WTC11 (cell line): ENCODE data around the gene RFPL4A. TPM values are rescaled to one million over a fixed set of nuclear protein-coding genes. Genes with fewer than 3 reads are reported as not detected.

Experiments
- ATAC-seq: fragments of 200-7000 bp; cut with Tn5 transposase; 2 replicates; pipeline ENCODE4 v1.10.0; 2021; ENCODE audit warnings: mild to moderate bottlenecking, moderate library complexity
- CTCF ChIA-PET: fragments of 300-600 bp; sonication (Branson Sonifier 250); formaldehyde crosslinking; loops from one replicate; lab custom pipeline; 2021; ENCODE audit warnings: antibody characterized with exemption; lab: Charles Lee
- POLR2A ChIA-PET: fragments of 350-600 bp; sonication (Branson Sonifier 250); formaldehyde crosslinking; loops from one replicate; lab custom pipeline; 2021; ENCODE audit warnings: antibody characterized with exemption; lab: Charles Lee
- DNase-seq: peaks from one replicate; pipeline ENCODE4 v3.0.0; 2021; ENCODE audit warnings: low spot score
- H3K27ac Mint-ChIP-seq: 2 replicates; pipeline ENCODE4 v1.8.0; 2021; ENCODE audit warnings: mixed read lengths
- H3K27me3 Mint-ChIP-seq: 2 replicates; pipeline ENCODE4 v1.8.0; 2021; ENCODE audit warnings: low read depth, mild to moderate bottlenecking, moderate library complexity, mixed read lengths
- H3K36me3 Mint-ChIP-seq: 2 replicates; pipeline ENCODE4 v1.8.0; 2021; ENCODE audit warnings: mixed read lengths
- H3K4me1 Mint-ChIP-seq: 2 replicates; pipeline ENCODE4 v1.8.0; 2022; ENCODE audit warnings: mixed read lengths
- H3K4me3 Mint-ChIP-seq: 2 replicates; pipeline ENCODE4 v1.8.0; 2021; ENCODE audit warnings: mild to moderate bottlenecking, moderate library complexity, mixed read lengths
- H3K9me3 Mint-ChIP-seq: 2 replicates; pipeline ENCODE4 v1.8.0; 2021; ENCODE audit warnings: mixed read lengths
- E2F1 ChIP-seq: sonication (generic); formaldehyde crosslinking; IDR thresholded peaks from 2 replicates; pipeline ENCODE4 v1.8.0; 2022; ENCODE audit warnings: mild to moderate bottlenecking, missing genetic modification reagents
- EMX1 ChIP-seq: fragments of 250-450 bp; sonication (Bioruptor Pico); IDR thresholded peaks from 2 replicates; pipeline ENCODE4 v1.8.0; 2021; ENCODE audit warnings: mild to moderate bottlenecking
- ETV6 ChIP-seq: sonication (generic); formaldehyde crosslinking; IDR thresholded peaks from 2 replicates; pipeline ENCODE4 v1.8.1; 2022; ENCODE audit warnings: mild to moderate bottlenecking, missing genetic modification reagents
- FOXP1 ChIP-seq: sonication (generic); formaldehyde crosslinking; IDR thresholded peaks from 2 replicates; pipeline ENCODE4 v1.8.0; 2022; ENCODE audit warnings: missing genetic modification reagents, mild to moderate bottlenecking, moderate library complexity, borderline replicate concordance
- FOXP4 ChIP-seq: sonication (generic); formaldehyde crosslinking; IDR thresholded peaks from 2 replicates; pipeline ENCODE4 v1.8.0; 2022; ENCODE audit warnings: mild to moderate bottlenecking, missing genetic modification reagents
- JUN ChIP-seq: sonication (generic); formaldehyde crosslinking; IDR thresholded peaks from 2 replicates; pipeline ENCODE4 v1.8.0; 2023; ENCODE audit warnings: mild to moderate bottlenecking, missing genetic modification reagents
- KAT7 ChIP-seq: sonication (generic); formaldehyde crosslinking; IDR thresholded peaks from 2 replicates; pipeline ENCODE4 v1.8.1; 2023; ENCODE audit warnings: missing genetic modification reagents, mild to moderate bottlenecking, borderline replicate concordance
- RORB ChIP-seq: fragments of 250-450 bp; sonication (Bioruptor Pico); IDR thresholded peaks from 2 replicates; pipeline ENCODE4 v1.9.0; 2021; ENCODE audit warnings: mild to moderate bottlenecking
- TEAD4 ChIP-seq: sonication (generic); formaldehyde crosslinking; IDR thresholded peaks from 2 replicates; pipeline ENCODE4 v1.8.0; 2022; ENCODE audit warnings: mild to moderate bottlenecking, missing genetic modification reagents
- ZMAT4 ChIP-seq: fragments of 250-450 bp; sonication (Bioruptor Pico); IDR thresholded peaks from 2 replicates; pipeline ENCODE4 v1.9.0; 2021; ENCODE audit warnings: mild to moderate bottlenecking
- ZNF138 ChIP-seq: sonication (generic); formaldehyde crosslinking; conservative IDR thresholded peaks from 2 replicates; pipeline ENCODE4 v1.8.1; 2022; ENCODE audit warnings: mild to moderate bottlenecking, moderate library complexity, missing genetic modification reagents
- ZNF219 ChIP-seq: sonication (generic); formaldehyde crosslinking; IDR thresholded peaks from 2 replicates; pipeline ENCODE4 v1.8.0; 2023; ENCODE audit warnings: missing genetic modification reagents, mild to moderate bottlenecking, borderline replicate concordance
- ZNF232 ChIP-seq: sonication (generic); formaldehyde crosslinking; IDR thresholded peaks from 2 replicates; pipeline ENCODE4 v1.8.0; 2022; ENCODE audit warnings: mild to moderate bottlenecking, missing genetic modification reagents
- ZNF263 ChIP-seq: sonication (generic); formaldehyde crosslinking; IDR thresholded peaks from 2 replicates; pipeline ENCODE4 v1.8.1; 2022; ENCODE audit warnings: low read depth, mild to moderate bottlenecking, moderate library complexity, missing genetic modification reagents
- ZNF423 ChIP-seq: fragments of 250-450 bp; sonication (Bioruptor Pico); IDR thresholded peaks from 2 replicates; pipeline ENCODE4 v2.1.2; 2022; ENCODE audit warnings: mild to moderate bottlenecking, moderate library complexity
- ZNF512 ChIP-seq: sonication (generic); formaldehyde crosslinking; IDR thresholded peaks from 2 replicates; pipeline ENCODE4 v1.8.1; 2022; ENCODE audit warnings: missing genetic modification reagents, borderline replicate concordance
- ZNF671 ChIP-seq: fragments of 250-450 bp; sonication (Bioruptor Pico); IDR thresholded peaks from 2 replicates; pipeline ENCODE4 v1.8.0; 2021; ENCODE audit warnings: mild to moderate bottlenecking
- total RNA-seq: library from RNA; stranded (reverse); gene quantifications from 3 replicates; pipeline ENCODE4 v1.2.3, GENCODE V29; 2021
- TF ChIP-seq, protein P1 (sequence below): sonication (generic); formaldehyde crosslinking; IDR thresholded peaks from 2 replicates; pipeline ENCODE4 v1.8.1; 2023; ENCODE audit warnings: mild to moderate bottlenecking, missing genetic modification reagents, borderline replicate concordance
- TF ChIP-seq, protein P2 (sequence below): sonication (generic); formaldehyde crosslinking; IDR thresholded peaks from 2 replicates; pipeline ENCODE4 v1.8.0; 2022; ENCODE audit warnings: missing genetic modification reagents

Gene RFPL4A
- total RNA-seq, 1 experiment from 2014 or later, result not detected

GRCh38 chr19:55781112-55781511 is 22.2 kb downstream of the RFPL4A start:
- H3K36me3 Mint-ChIP-seq, result peaks cover 74% of the 10 kb centered on the region
- ChIA-PET POLR2A (no interaction called here), CTCF (no interaction called here)
- no peak overlapping the region for H3K27ac Mint-ChIP-seq
- peaks cover 24% of the 10 kb centered on the region for H3K27me3 Mint-ChIP-seq
- TF ChIP-seq, protein P1, sequence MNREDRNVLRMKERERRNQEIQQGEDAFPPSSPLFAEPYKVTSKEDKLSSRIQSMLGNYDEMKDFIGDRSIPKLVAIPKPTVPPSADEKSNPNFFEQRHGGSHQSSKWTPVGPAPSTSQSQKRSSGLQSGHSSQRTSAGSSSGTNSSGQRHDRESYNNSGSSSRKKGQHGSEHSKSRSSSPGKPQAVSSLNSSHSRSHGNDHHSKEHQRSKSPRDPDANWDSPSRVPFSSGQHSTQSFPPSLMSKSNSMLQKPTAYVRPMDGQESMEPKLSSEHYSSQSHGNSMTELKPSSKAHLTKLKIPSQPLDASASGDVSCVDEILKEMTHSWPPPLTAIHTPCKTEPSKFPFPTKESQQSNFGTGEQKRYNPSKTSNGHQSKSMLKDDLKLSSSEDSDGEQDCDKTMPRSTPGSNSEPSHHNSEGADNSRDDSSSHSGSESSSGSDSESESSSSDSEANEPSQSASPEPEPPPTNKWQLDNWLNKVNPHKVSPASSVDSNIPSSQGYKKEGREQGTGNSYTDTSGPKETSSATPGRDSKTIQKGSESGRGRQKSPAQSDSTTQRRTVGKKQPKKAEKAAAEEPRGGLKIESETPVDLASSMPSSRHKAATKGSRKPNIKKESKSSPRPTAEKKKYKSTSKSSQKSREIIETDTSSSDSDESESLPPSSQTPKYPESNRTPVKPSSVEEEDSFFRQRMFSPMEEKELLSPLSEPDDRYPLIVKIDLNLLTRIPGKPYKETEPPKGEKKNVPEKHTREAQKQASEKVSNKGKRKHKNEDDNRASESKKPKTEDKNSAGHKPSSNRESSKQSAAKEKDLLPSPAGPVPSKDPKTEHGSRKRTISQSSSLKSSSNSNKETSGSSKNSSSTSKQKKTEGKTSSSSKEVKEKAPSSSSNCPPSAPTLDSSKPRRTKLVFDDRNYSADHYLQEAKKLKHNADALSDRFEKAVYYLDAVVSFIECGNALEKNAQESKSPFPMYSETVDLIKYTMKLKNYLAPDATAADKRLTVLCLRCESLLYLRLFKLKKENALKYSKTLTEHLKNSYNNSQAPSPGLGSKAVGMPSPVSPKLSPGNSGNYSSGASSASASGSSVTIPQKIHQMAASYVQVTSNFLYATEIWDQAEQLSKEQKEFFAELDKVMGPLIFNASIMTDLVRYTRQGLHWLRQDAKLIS, result no peak
- peaks cover 89% of the 10 kb centered on the region for H3K9me3 Mint-ChIP-seq
- no peaks in the 10 kb centered on the region for H3K4me1 Mint-ChIP-seq
- no peak overlapping the region for H3K4me3 Mint-ChIP-seq
- no peak for DNase-seq
- no peak for ATAC-seq

DNA sequence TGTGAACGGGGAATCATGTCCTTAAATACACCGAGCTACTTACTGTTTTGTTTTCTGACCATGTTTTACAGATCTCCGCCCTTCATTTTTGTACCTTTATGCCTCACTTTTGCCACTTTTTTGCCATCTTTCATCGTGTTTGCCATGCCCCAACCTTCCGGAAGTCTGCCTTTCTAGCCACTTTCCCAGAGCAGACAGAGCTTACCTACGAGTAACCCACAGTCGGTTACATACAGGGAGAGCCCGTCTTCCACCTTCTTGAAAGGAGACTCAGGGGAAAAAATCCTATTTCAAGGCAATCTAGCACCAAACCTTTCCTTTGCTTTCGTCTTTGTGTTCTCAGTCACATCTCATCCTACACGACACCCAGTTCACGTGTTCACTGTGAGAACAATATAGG is 36.1 kb downstream of the RFPL4A start:
- H3K9me3 Mint-ChIP-seq, result peaks cover 81% of the 10 kb centered on the region
- ATAC-seq (no peak), DNase-seq (no peak)
- no peak overlapping the region for H3K4me3 Mint-ChIP-seq
- POLR2A ChIA-PET, result no interaction called here
- H3K27me3 Mint-ChIP-seq, result peaks cover 20% of the 10 kb centered on the region; the same call in 1 of the 2 replicates
- TF ChIP-seq JUN (CRISPR knock-in tag), result no peak
- no peak for TF ChIP-seq ETV6 (CRISPR knock-in tag)
- TF ChIP-seq ZNF138 (CRISPR knock-in tag), result no peak
- TF ChIP-seq, protein P2, sequence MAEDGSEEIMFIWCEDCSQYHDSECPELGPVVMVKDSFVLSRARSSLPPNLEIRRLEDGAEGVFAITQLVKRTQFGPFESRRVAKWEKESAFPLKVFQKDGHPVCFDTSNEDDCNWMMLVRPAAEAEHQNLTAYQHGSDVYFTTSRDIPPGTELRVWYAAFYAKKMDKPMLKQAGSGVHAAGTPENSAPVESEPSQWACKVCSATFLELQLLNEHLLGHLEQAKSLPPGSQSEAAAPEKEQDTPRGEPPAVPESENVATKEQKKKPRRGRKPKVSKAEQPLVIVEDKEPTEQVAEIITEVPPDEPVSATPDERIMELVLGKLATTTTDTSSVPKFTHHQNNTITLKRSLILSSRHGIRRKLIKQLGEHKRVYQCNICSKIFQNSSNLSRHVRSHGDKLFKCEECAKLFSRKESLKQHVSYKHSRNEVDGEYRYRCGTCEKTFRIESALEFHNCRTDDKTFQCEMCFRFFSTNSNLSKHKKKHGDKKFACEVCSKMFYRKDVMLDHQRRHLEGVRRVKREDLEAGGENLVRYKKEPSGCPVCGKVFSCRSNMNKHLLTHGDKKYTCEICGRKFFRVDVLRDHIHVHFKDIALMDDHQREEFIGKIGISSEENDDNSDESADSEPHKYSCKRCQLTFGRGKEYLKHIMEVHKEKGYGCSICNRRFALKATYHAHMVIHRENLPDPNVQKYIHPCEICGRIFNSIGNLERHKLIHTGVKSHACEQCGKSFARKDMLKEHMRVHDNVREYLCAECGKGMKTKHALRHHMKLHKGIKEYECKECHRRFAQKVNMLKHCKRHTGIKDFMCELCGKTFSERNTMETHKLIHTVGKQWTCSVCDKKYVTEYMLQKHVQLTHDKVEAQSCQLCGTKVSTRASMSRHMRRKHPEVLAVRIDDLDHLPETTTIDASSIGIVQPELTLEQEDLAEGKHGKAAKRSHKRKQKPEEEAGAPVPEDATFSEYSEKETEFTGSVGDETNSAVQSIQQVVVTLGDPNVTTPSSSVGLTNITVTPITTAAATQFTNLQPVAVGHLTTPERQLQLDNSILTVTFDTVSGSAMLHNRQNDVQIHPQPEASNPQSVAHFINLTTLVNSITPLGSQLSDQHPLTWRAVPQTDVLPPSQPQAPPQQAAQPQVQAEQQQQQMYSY, result no peak
- no peak for TF ChIP-seq E2F1
- no peak for TF ChIP-seq ZNF232 (CRISPR knock-in tag)
- no peak for TF ChIP-seq ZNF671 (CRISPR knock-in tag)
- H3K4me1 Mint-ChIP-seq, result no peaks in the 10 kb centered on the region
- peaks cover 61% of the 10 kb centered on the region for H3K36me3 Mint-ChIP-seq
- CTCF ChIA-PET, result no interaction called here
- H3K27ac Mint-ChIP-seq, result no peak overlapping the region

DNA sequence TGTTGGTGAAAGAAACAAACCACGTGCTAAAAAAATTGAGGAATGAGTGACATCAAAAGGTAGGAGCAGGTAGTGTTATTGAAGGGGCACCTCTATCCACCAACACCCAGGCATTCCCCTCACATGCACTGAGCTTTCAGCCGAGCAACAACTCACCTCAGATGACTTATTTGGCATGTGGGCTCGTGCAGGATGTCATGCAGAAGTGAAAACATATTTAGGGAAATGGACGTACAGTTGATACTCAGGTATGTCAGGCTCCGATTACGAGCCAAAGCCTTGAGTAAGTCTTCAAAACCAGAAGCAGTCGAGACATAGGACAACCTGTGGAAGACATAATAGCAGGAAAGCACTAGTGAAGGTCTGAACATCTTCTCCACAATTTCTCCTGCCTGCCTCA is 42.5 kb downstream of the RFPL4A start:
- CTCF ChIA-PET, result no interaction called here
- no peak overlapping the region for H3K4me3 Mint-ChIP-seq
- peaks cover 89% of the 10 kb centered on the region for H3K9me3 Mint-ChIP-seq
- no peak overlapping the region for H3K27ac Mint-ChIP-seq
- ATAC-seq (no peak), DNase-seq (no peak)
- H3K36me3 Mint-ChIP-seq, result peaks cover 75% of the 10 kb centered on the region
- POLR2A ChIA-PET, result no interaction called here
- TF ChIP-seq ZNF219 (CRISPR knock-in tag) (no peak), FOXP1 (no peak), RORB (no peak), EMX1 (CRISPR knock-in tag) (no peak), KAT7 (no peak), ZNF423 (CRISPR knock-in tag) (no peak), TEAD4 (no peak), ZNF263 (CRISPR knock-in tag) (no peak), FOXP4 (CRISPR knock-in tag) (no peak), ZMAT4 (CRISPR knock-in tag) (no peak), ZNF512 (no peak)
- no peaks in the 10 kb centered on the region for H3K4me1 Mint-ChIP-seq
- H3K27me3 Mint-ChIP-seq, result peaks cover 35% of the 10 kb centered on the region
